ENCODE data around the gene TSPAN31.
A peak's percentile ranks its signal among the peaks of the same experiment; 100 is the strongest.

Gene TSPAN31

GRCh38 chr12:57736741-57737466, 7.9 kb upstream of the TSPAN31 start:
- no peak for DNase-seq

GRCh38 chr12:57737467-57738460, 7.1 kb upstream of the TSPAN31 start:
- no peak for DNase-seq

GRCh38 chr12:57738661-57739237, 6.1 kb upstream of the TSPAN31 start, which contains the start of gene AGAP2:
Gene AGAP2, minus strand, starts transcription at chr12:57738742. Its CDS starts 496 bp downstream, at chr12:57738246.
- no peak for DNase-seq

GRCh38 chr12:57739387-57739786, 5.5 kb upstream of the TSPAN31 start:
- DNase-seq = no peak

GRCh38 chr12:57739914-57740538, 4.8 kb upstream of the TSPAN31 start:
- DNase-seq = no peak

- no peak for DNase-seq
Measured at GRCh38 chr12:57740656-57741412, 4.0 kb upstream of the TSPAN31 start.

- no peak for DNase-seq
Measured at GRCh38 chr12:57741413-57741789, 3.4 kb upstream of the TSPAN31 start.

- peak; percentile 79 for DNase-seq
Measured at GRCh38 chr12:57741844-57742738, 2.7 kb upstream of the TSPAN31 start.

- no peak for DNase-seq
Measured at GRCh38 chr12:57743769-57744168, 1.1 kb upstream of the TSPAN31 start.

GRCh38 chr12:57744194-57744776, 554 bp upstream of the TSPAN31 start:
- no peak for DNase-seq

- DNase-seq = no peak
Measured at GRCh38 chr12:57745485-57745881, 644 bp downstream of the TSPAN31 start.

GRCh38 chr12:57746025-57746424, 1.2 kb downstream of the TSPAN31 start:
- no peak for DNase-seq

- no peak for DNase-seq
Measured at GRCh38 chr12:57749061-57749460, 4.2 kb downstream of the TSPAN31 start.

GRCh38 chr12:57750561-57751431, 6.0 kb downstream of the TSPAN31 start:
- DNase-seq = no peak

GRCh38 chr12:57751432-57751787, 6.6 kb downstream of the TSPAN31 start:
- DNase-seq = no peak

- peak; percentile 98 for DNase-seq
Measured at GRCh38 chr12:57751788-57752667, 7.2 kb downstream of the TSPAN31 start, which contains the start of gene CDK4. Gene CDK4, minus strand, starts transcription at chr12:57752310. Its CDS starts 593 bp downstream, at chr12:57751717.

GRCh38 chr12:57752668-57753000, 7.8 kb downstream of the TSPAN31 start:
- no peak for DNase-seq

GRCh38 chr12:57753756-57754337, 9.0 kb downstream of the TSPAN31 start:
- no peak for DNase-seq
